Skin of body (tissue), 2 donors: Measurements from ENCODE around the gene TMEM121. TPM values are rescaled to one million over a fixed set of nuclear protein-coding genes. Genes with fewer than 3 reads are reported as not detected.
"Not testable (repeated sequence)": the region's sequence is repeated elsewhere in the genome, so short reads cannot be mapped to it uniquely, and the experiment has no call there.

Experiments
- DNase-seq: peaks from one replicate; lab custom pipeline; 2025; lab: John Stamatoyannopoulos, UW
- total RNA-seq: library from RNA; depleted of rRNA; stranded (reverse); fragments of >200 nt; gene quantifications from one replicate; pipeline ENCODE4 v1.2.3, GENCODE V29; 2014

TMEM121 gene
- total RNA-seq, 1 donor from 2014 or later: 3.7 TPM

DNA sequence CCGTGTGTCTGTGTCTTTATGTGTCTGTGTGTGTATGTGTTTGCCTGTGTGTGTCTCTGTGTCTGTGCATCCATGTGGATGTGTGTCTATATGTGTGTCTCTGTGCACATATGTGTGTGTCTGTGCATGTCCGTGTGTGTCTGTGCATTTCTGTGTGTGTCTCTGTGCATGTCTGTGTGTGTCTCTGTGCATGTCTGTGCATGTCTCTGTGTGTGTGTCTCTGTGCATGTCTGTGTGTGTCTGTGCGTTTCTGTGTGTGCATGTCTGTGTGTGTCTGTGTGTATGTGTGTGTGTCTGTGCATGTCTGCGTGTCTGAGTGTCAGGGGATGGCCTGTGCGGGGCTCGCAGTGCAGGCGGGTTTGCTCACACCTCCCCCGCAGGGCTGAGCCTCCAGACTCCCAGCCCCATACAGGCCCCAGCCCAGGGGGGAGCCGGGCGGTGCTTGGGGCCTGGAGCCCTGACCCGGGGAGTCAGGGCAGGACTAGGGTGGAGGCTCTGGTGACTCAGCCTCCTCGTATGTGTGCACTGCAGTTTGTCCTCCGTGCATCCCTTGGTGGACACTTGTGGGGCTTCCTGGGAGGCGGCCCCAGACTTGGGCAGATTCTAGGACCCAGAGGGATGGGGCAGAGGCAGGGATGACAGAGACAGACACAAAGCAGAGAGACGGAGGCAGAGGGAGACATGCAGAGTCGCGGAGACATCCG lies 41.9 kb downstream of the TMEM121 start:
- not testable (repeated sequence) for DNase-seq

DNA sequence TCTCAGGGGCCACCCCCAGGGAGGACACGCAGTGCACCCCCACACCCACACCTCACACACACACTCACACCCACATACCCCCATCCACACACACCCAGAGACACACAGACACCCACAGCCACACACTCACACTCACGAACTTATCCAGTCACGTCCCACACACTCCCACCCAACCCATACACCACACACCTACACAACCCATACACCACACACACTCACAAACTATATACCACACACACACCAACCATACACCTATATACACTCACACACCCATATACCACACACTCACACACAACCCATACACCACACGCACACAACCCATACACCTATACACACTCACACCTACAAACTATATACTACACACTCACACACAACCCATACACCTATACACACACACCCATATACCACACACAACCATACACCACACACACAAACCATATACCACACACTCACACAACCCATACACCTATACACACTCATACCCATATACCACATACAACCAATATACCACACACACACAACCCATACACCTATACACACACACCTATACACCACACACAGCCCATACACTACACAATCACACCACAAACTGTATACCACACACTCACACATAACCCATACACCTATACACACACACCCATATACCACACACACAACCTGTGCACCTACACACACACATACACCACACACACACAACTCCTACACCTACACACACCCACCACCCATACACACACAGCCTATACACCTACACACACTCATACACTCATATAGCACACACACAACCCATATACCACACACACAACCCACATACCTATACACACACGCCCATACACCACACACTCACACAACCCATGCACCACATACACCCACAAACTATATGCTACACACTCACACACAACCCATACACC lies 42.7 kb downstream of the TMEM121 start:
- DNase-seq: no peak

DNA sequence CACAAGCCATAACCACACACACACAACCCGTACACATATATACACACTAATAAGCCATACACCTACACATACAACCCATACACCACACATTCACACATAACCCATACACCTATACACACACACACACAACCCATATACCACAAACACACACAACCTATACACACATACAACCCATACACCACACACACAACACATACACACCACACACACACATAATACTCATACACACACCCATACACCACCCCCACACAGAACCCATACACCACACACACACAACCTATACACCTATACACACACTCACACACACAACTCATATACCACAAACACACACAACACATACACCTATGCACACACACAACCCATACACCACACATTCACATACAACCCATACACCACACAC lies 44.1 kb downstream of the TMEM121 start:
- no peak for DNase-seq

DNA sequence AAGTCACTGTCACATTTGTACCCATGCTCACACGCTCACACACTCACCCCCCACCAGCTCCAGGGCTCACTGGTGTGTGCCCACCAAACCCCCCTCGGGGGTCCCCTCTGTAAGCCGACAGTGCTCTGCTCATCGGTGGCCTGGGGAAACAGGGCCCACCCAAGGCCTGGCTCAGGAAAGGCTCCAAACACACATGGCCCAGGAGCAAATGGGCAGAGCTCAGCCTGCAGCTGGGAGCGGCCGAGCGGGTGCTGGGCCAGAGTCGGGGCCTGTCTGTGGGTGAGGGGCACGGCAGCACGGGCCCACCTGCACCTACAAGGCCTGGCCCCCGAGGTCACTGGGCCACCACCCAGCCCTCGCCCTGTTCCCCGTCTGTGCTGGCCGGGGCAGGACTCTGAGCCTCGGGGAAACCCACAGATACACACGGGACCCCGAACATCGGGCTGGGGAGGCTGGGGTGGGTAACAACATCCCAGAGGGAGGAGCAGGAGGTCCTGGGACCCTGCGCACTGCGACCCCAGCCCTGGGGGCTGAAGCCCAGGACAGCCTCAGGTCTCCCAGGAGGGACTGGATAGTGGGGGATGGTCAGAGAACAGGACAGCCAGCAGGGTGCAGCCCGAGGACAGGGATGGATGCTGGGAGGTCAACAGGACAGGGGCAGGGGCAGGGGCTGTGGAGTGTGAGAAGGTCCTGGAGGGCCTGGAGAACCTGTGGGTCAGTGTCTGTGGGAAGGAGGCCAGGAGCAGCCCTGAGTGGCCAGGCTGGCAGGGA lies 45.0 kb downstream of the TMEM121 start:
- DNase-seq: not testable (repeated sequence)

DNA sequence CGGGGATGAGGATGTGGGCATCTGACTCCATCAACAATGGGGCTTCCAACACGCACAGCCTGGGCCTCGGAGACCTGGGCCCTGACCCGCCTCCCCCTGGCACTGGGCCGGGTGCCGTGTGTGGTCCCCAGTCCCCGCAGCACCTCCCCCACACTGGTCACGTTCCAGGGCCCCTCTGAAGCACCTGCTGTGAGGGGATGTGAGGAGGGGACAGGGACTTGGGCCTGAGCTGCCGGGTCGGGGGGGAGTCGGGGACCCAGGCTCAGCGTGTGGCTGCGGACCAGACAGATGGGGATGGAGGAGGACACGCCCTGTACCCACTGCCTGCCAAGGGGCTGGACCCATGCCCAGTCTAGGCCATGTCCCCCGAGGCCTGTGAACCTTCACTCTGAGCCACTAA lies 45.7 kb downstream of the TMEM121 start:
- not testable (repeated sequence) for DNase-seq

DNA sequence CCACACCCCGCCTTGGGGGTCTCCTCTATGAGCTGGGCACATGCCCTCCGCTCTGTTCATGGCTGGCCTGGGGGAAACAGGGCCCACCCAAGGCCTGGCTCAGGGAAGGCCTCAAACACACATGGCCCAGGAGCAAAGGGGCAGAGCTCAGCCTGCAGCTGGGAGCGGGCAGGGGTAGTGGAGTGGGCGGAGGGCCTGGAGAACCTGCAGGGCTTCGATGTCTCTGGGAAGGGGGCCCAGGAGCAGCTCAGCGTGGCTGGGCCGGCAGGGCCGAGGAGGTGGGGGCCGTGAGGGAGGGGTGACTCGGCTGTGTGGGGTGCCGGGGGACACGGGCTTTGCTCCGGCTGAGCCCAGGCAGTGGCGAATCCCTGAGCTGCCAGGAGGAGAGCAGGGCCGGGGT lies 47.5 kb downstream of the TMEM121 start:
- not testable (repeated sequence) for DNase-seq

DNA sequence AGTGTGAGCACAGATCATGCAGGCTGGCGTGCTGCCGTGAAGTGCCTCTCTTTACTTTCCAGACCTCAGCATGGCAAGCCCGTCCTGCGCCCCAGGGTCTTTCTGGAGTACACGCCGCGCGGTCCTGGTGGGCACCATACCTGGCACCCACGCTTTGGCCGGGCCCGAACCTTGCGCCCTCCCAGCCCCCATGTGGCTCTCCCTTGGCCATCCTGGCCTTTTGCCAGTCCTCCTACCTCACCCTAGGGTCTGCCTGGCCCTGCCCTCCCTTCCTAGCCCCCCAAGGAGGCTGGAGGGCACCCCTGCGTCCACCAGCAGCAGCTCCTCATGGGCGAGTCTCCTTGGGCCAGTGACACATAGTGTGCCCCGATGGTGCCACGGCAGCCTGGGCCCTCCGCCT lies 48.0 kb downstream of the TMEM121 start:
- DNase-seq: not testable (repeated sequence)

DNA sequence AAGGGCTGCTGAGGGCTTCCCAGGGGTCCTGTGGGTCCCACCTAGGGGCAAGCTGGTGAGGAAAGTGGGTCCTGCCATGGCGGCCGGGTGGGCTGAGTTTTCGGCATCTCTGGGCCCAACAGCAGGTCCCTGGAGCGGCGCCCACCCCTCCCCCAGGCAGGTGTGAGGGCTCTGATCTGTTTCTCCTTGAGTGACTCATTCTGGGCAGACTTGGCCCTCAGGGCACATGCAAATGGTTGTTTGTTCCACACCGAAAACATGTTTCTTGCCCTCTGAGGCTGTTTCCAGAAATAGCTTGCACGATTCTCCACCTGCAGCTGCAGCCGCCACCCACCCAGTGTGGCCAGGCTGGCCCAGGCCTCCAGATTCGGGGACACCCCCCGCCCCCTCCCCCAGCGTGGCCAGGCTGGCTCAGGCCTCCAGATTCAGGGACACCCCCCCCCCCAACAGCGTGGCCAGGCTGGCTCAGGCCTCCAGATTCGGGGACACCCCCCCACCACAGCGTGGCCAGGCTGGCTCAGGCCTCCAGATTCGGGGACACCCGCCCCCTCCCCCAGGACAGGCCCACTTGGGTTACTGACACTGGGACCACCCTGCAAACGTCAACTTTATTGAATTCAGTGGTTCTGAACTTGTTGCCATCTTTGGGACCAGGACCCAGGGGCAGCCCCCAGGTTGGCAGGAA lies 48.8 kb downstream of the TMEM121 start:
- DNase-seq: not testable (repeated sequence)

DNA sequence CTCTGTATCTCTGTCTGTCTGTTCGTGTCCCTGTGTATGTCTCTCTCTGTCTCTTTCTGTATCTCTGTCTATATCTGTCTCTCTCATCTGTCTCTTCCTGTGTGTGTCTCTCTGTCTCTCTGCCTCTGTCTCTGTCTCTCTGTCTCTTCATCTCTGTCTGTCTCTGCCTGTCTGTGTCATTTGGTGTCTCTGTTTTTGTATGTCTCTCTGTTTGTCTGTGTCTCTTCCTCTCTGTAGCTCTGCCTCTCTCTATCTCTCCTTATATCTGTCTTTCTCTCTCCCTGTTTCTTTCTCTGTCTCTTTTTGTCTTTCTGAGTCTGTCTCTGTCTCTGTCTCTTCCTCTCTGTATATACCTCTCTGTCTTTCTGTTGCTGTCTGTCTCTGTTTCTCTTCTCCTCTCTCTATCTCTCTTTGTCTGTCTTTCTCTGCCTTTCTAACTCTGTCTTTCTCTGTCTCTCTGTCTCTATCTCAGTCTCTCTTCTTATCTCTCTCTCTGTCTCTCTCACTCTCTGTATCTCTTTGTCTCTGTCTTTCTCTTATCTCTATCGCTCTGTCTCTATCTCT lies 50.2 kb downstream of the TMEM121 start:
- DNase-seq: no peak

DNA sequence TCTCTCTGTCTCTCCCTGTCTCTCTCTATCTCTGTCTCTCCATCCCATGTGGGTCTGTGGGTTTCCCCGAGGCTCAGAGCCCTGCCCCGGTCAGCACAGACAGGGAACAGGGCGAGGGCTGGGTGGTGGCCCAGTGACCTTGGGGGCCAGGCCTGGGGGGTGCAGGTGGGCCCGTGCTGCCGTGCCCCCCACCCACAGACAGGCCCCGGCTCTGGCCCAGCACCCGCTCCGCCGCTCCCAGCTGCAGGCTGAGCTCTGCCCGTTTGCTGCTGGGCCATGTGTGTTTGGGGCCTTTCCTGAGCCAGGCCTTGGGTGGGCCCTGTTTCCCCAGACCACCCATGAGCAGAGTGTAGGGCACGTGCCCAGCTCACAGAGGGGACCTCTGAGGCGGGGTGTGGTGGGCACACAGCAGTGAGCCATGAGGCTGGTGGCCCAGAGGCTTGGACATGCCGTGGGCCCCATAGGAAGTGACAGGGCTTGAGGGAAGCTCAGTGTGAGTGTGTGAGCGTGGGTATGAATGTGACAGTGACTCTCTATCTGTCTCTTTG lies 51.0 kb downstream of the TMEM121 start:
- DNase-seq: no peak

DNA sequence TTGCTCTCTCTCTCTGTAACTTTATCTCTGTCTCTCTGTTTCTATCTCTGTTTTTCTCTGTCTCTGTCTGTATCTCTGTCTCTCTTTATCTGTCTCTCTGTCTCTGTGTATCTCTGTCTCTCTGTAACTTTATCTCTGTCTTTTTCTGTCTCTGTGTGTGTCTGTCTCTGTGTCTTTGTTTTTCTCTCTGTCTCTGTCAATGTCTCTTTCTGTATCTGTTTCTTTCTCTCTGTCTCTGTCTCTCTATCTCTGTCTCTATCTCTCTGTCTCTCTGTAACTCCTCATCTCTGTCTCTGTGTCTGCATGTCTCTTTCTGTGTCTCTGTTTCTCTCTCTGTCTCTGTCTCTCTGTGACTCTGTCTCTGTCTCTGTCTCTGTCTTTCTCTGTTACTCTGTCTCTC lies 51.7 kb downstream of the TMEM121 start:
- DNase-seq: no peak

DNA sequence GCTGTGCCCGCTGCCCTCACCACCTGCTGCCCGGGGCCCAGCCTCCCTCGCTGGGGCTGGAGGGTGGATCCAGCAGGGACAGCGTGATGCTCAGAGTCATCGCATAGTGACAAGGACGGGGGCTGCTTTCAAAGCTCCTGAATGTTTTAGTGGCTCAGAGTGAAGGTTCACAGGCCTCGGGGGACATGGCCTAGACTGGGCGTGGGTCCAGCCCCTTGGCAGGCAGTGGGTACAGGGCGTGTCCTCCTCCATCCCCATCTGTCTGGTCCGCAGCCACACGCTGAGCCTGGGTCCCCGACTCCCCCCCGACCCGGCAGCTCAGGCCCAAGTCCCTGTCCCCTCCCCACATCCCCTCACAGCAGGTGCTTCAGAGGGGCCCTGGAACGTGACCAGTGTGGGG lies 52.8 kb downstream of the TMEM121 start:
- not testable (repeated sequence) for DNase-seq

Other genes starting within 250 kb of the TMEM121 start
- gene BRF1, start 225.6 kb upstream of the TMEM121 start, total RNA-seq: 33.0 TPM
- gene PACS2, start 211.8 kb upstream of the TMEM121 start, total RNA-seq: 44.9 TPM
- 0.20 TPM for gene TEX22, start 128.0 kb upstream of the TMEM121 start, total RNA-seq
- gene MTA1, start 106.8 kb upstream of the TMEM121 start, total RNA-seq: 48.3 TPM
- gene CRIP2, start 51.8 kb upstream of the TMEM121 start, total RNA-seq: 43.2 TPM
- gene CRIP1, start 39.7 kb upstream of the TMEM121 start, total RNA-seq: 10.5 TPM
- 5.5 TPM for gene TEDC1, start 35.3 kb upstream of the TMEM121 start, total RNA-seq